Epithelial cell of esophagus (primary cell): Measurements from ENCODE around the gene C3orf80.
"Not testable (repeated sequence)": the region's sequence is repeated elsewhere in the genome, so short reads cannot be mapped to it uniquely, and the experiment has no call there.

Experiments
- DNase-seq: peaks from one replicate; pipeline ENCODE4 v3.0.0; 2010; ENCODE audit warnings: low read depth
- H3K4me3 ChIP-seq: 2 replicates; pipeline ENCODE4 v1.5.1; 2011; ENCODE audit warnings: mild to moderate bottlenecking, low read length, control low read depth
- CTCF ChIP-seq: IDR thresholded peaks from 2 replicates; pipeline ENCODE4 v1.5.1; 2011; ENCODE audit warnings: low read depth, mild to moderate bottlenecking, low read length, control low read depth, inconsistent platforms; ENCODE audit not compliant: insufficient read depth; ENCODE audit errors: missing control alignments

C3orf80 gene

GRCh38 chr3:160225176-160226025, at the start of gene C3orf80:
C3orf80 (plus strand) TSS chr3:160225422; CDS start chr3:160225636, 214 bp downstream.
- peak; percentile 44 for DNase-seq
- peak within 1 kb of the TSS; percentile 29 for H3K4me3 ChIP-seq
- TF ChIP-seq CTCF: no peak

GRCh38 chr3:160176923-160177322, 48.3 kb upstream of the C3orf80 start:
- TF ChIP-seq CTCF: no peak
- H3K4me3 ChIP-seq: no peak overlapping the region
- DNase-seq: no peak

- not testable (repeated sequence) for H3K4me3 ChIP-seq
Observed at GRCh38 chr3:160178661-160179060, 46.6 kb upstream of the C3orf80 start.

GRCh38 chr3:160179403-160179802, 45.8 kb upstream of the C3orf80 start:
- not testable (repeated sequence) for DNase-seq, H3K4me3 ChIP-seq

More at GRCh38 chr3:160178661-160179060, 46.6 kb upstream of the C3orf80 start:
- DNase-seq: not testable (repeated sequence)

- DNase-seq: no peak
- no peak for TF ChIP-seq CTCF
- no peak overlapping the region for H3K4me3 ChIP-seq
Observed at GRCh38 chr3:160179906-160180305, 45.3 kb upstream of the C3orf80 start.

GRCh38 chr3:160180581-160181216, 44.5 kb upstream of the C3orf80 start:
- H3K4me3 ChIP-seq: no peak overlapping the region
- no peak for TF ChIP-seq CTCF
- no peak for DNase-seq

- H3K4me3 ChIP-seq: no peak overlapping the region
- TF ChIP-seq CTCF: no peak
- peak; percentile 6 for DNase-seq
Observed at GRCh38 chr3:160183345-160184076, 41.7 kb upstream of the C3orf80 start.

- no peak for DNase-seq
- TF ChIP-seq CTCF: no peak
- no peak overlapping the region for H3K4me3 ChIP-seq
Observed at GRCh38 chr3:160184655-160185054, 40.6 kb upstream of the C3orf80 start.
